ENCODE measurements around the gene ACP5. TPM values are rescaled to one million over a fixed set of nuclear protein-coding genes. Genes with fewer than 3 reads are reported as not detected.
A peak's percentile ranks its signal among the peaks of the same experiment; 100 is the strongest.

The ACP5 gene
- total and polyA plus RNA-seq, 10 of the 15 experiments (the other 5 are each of a cell fraction or from before 2014, with no cell fraction given) = 1.0 to 73.4 (median 36.8) TPM

DNA sequence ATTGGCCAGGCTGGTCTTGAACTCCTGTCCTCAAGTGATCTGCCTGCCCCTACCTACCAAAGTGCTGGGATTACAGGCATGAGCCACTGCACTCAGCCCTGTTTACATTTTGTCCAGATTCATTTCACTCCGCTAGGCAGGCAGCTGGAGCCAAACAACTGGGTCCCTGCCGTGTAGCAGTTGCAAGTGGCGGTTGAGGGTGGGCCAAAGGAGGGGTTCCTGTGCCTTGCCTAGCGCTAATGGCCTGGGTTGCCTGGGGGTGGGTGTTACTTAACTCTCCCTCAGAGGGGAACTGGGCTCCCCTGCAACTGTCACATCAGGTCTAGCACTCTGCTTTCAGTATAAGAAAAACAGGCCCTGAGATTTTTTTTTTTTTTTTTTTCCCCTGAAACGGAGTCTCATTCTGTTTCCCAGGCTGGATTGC is 7.4 kb downstream of the ACP5 start (continued):
- TF ChIP-seq MEF2A (IDR thresholded peaks at IDR 0.05; ENCODE audit: insufficient read depth, low read depth, low read length) (no peak), CBX3 (IDR thresholded peaks at IDR 0.05; ENCODE audit: borderline replicate concordance, low read depth) (no peak), PAX5 (IDR thresholded peaks at IDR 0.05; ENCODE audit: borderline replicate concordance, low read depth, low read length) (no peak), RAD21 (IDR thresholded peaks at IDR 0.05; ENCODE audit: insufficient read depth, low read depth, low read length) (no peak), LARP7 (IDR thresholded peaks at IDR 0.05) (no peak; the same call in 1 of the 2 replicates), NR2C2 (IDR thresholded peaks at IDR 0.05; ENCODE audit: borderline replicate concordance, control insufficient read depth, insufficient read length, low read depth) (no peak), HDAC6 (IDR thresholded peaks at IDR 0.05; ENCODE audit: unreplicated experiment) (no peak), ZNF207 (IDR thresholded peaks at IDR 0.05; ENCODE audit: borderline replicate concordance) (no peak), SP1 (IDR thresholded peaks at IDR 0.05; ENCODE audit: low read depth, low read length) (no peak), RCOR1 (conservative IDR thresholded peaks at IDR 0.05; ENCODE audit: low read depth, low read length) (no peak), SPI1 (IDR thresholded peaks at IDR 0.05; ENCODE audit: borderline replicate concordance, insufficient read depth, low read depth, low read length) (peak; percentile 66; the same call in 1 of the 2 replicates), RAD51 (IDR thresholded peaks at IDR 0.05) (no peak), HDGF (IDR thresholded peaks at IDR 0.05) (no peak), TBL1XR1 (IDR thresholded peaks at IDR 0.05; ENCODE audit: low read depth, low read length) (no peak), CBX5 (IDR thresholded peaks at IDR 0.05; ENCODE audit: low read depth) (no peak), MEF2B (IDR thresholded peaks at IDR 0.05; ENCODE audit: partially characterized antibody, poor library complexity, severe bottlenecking) (peak; percentile 46), ZNF24 (IDR thresholded peaks at IDR 0.05) (0 out of 2 replicates have a peak, but pooled peaks have one; percentile 17)
- TF ChIP-seq, protein P1, sequence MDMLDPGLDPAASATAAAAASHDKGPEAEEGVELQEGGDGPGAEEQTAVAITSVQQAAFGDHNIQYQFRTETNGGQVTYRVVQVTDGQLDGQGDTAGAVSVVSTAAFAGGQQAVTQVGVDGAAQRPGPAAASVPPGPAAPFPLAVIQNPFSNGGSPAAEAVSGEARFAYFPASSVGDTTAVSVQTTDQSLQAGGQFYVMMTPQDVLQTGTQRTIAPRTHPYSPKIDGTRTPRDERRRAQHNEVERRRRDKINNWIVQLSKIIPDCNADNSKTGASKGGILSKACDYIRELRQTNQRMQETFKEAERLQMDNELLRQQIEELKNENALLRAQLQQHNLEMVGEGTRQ (IDR thresholded peaks at IDR 0.05; ENCODE audit: borderline replicate concordance, low read depth, low read length) = no peak
- TF ChIP-seq, protein P2, sequence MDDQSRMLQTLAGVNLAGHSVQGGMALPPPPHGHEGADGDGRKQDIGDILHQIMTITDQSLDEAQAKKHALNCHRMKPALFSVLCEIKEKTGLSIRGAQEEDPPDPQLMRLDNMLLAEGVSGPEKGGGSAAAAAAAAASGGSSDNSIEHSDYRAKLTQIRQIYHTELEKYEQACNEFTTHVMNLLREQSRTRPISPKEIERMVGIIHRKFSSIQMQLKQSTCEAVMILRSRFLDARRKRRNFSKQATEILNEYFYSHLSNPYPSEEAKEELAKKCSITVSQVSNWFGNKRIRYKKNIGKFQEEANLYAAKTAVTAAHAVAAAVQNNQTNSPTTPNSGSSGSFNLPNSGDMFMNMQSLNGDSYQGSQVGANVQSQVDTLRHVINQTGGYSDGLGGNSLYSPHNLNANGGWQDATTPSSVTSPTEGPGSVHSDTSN (IDR thresholded peaks at IDR 0.05; ENCODE audit: insufficient replicate concordance, low read depth, low read length) = no peak
- TF ChIP-seq, protein P3, sequence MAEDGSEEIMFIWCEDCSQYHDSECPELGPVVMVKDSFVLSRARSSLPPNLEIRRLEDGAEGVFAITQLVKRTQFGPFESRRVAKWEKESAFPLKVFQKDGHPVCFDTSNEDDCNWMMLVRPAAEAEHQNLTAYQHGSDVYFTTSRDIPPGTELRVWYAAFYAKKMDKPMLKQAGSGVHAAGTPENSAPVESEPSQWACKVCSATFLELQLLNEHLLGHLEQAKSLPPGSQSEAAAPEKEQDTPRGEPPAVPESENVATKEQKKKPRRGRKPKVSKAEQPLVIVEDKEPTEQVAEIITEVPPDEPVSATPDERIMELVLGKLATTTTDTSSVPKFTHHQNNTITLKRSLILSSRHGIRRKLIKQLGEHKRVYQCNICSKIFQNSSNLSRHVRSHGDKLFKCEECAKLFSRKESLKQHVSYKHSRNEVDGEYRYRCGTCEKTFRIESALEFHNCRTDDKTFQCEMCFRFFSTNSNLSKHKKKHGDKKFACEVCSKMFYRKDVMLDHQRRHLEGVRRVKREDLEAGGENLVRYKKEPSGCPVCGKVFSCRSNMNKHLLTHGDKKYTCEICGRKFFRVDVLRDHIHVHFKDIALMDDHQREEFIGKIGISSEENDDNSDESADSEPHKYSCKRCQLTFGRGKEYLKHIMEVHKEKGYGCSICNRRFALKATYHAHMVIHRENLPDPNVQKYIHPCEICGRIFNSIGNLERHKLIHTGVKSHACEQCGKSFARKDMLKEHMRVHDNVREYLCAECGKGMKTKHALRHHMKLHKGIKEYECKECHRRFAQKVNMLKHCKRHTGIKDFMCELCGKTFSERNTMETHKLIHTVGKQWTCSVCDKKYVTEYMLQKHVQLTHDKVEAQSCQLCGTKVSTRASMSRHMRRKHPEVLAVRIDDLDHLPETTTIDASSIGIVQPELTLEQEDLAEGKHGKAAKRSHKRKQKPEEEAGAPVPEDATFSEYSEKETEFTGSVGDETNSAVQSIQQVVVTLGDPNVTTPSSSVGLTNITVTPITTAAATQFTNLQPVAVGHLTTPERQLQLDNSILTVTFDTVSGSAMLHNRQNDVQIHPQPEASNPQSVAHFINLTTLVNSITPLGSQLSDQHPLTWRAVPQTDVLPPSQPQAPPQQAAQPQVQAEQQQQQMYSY (CRISPR knock-in tag; IDR thresholded peaks at IDR 0.05) = no peak
- TF ChIP-seq, protein P4, sequence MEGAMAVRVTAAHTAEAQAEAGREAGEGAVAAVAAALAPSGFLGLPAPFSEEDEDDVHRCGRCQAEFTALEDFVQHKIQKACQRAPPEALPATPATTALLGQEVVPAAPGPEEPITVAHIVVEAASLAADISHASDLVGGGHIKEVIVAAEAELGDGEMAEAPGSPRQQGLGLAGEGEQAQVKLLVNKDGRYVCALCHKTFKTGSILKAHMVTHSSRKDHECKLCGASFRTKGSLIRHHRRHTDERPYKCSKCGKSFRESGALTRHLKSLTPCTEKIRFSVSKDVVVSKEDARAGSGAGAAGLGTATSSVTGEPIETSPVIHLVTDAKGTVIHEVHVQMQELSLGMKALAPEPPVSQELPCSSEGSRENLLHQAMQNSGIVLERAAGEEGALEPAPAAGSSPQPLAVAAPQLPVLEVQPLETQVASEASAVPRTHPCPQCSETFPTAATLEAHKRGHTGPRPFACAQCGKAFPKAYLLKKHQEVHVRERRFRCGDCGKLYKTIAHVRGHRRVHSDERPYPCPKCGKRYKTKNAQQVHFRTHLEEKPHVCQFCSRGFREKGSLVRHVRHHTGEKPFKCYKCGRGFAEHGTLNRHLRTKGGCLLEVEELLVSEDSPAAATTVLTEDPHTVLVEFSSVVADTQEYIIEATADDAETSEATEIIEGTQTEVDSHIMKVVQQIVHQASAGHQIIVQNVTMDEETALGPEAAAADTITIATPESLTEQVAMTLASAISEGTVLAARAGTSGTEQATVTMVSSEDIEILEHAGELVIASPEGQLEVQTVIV (IDR thresholded peaks at IDR 0.05; ENCODE audit: borderline replicate concordance, partially characterized antibody) = no peak
- TF ChIP-seq, protein P5, sequence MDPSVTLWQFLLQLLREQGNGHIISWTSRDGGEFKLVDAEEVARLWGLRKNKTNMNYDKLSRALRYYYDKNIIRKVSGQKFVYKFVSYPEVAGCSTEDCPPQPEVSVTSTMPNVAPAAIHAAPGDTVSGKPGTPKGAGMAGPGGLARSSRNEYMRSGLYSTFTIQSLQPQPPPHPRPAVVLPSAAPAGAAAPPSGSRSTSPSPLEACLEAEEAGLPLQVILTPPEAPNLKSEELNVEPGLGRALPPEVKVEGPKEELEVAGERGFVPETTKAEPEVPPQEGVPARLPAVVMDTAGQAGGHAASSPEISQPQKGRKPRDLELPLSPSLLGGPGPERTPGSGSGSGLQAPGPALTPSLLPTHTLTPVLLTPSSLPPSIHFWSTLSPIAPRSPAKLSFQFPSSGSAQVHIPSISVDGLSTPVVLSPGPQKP (IDR thresholded peaks at IDR 0.05; ENCODE audit: low read depth, low read length) = no peak
